Mesodermal cell (in vitro differentiated cells): Measurements from ENCODE around the gene METRN.
"Not testable (repeated sequence)": the region's sequence is repeated elsewhere in the genome, so short reads cannot be mapped to it uniquely, and the experiment has no call there.

Experiments
- H3K27ac ChIP-seq: 2 replicates; pipeline ENCODE4 v1.7.0; 2013; ENCODE audit warnings: mild to moderate bottlenecking, low read depth, low read length, moderate library complexity; ENCODE audit not compliant: severe bottlenecking
- H3K36me3 ChIP-seq: 2 replicates; pipeline ENCODE4 v1.7.1; 2013; ENCODE audit warnings: mild to moderate bottlenecking, low read length, moderate library complexity; ENCODE audit not compliant: control insufficient read depth, insufficient read depth
- H3K4me1 ChIP-seq: one replicate; pipeline ENCODE4 v1.7.1; 2013; ENCODE audit warnings: mild to moderate bottlenecking, low read length; ENCODE audit not compliant: insufficient read depth, control insufficient read depth, poor library complexity, severe bottlenecking
- H3K4me3 ChIP-seq: 2 replicates; pipeline ENCODE4 v1.7.0; 2013; ENCODE audit warnings: low read length, control low read depth, mild to moderate bottlenecking; ENCODE audit not compliant: insufficient read depth, poor library complexity, severe bottlenecking; ENCODE audit errors: extremely low read depth
- H3K9me3 ChIP-seq: 2 replicates; pipeline ENCODE4 v1.7.1; 2013; ENCODE audit warnings: mild to moderate bottlenecking, low read length, moderate library complexity; ENCODE audit not compliant: control insufficient read depth
- WGBS, 2 experiments: methylation state at CpG; one replicate each; pipeline ENCODE4 v1.1.5; 2013; ENCODE audit warnings: missing lambda C conversion rate in 2 of 2; ENCODE audit not compliant: insufficient coverage in 2 of 2; 5-methylcytosine and 5-hydroxymethylcytosine counted together

Gene METRN

GRCh38 chr16:745739-746138 lies 30.8 kb downstream of the METRN start:
- Histone ChIP-seq H3K27ac (no peak overlapping the region), H3K4me1 (no peaks in the 10 kb centered on the region), H3K9me3 (no peaks in the 10 kb centered on the region), H3K36me3 (no peaks in the 10 kb centered on the region), H3K4me3 (no peak overlapping the region)
- 5 to 7% methylated on average over 6 to 10 of the region's 14 CpGs for WGBS, 2 experiments

GRCh38 chr16:746637-747036 lies 31.7 kb downstream of the METRN start:
- H3K36me3 ChIP-seq: no peaks in the 10 kb centered on the region
- H3K4me3 ChIP-seq: no peak overlapping the region
- no peak overlapping the region for H3K27ac ChIP-seq
- H3K9me3 ChIP-seq: no peaks in the 10 kb centered on the region
- WGBS, 2 experiments: 90 to 94% methylated on average over 2 to 9 of the region's 13 CpGs
- no peaks in the 10 kb centered on the region for H3K4me1 ChIP-seq

- no peak overlapping the region for H3K4me3 ChIP-seq
- no peaks in the 10 kb centered on the region for H3K9me3 ChIP-seq
- 91% methylated on average over 30 to 35 of the region's 39 CpGs for WGBS, 2 experiments
- H3K36me3 ChIP-seq: no peaks in the 10 kb centered on the region
- no peaks in the 10 kb centered on the region for H3K4me1 ChIP-seq
- no peak overlapping the region for H3K27ac ChIP-seq
These were observed 33.2 kb downstream of the METRN start for GRCh38 chr16:747978-748746.

GRCh38 chr16:749010-749409 lies 34.1 kb downstream of the METRN start:
- H3K36me3 ChIP-seq: no peaks in the 10 kb centered on the region
- H3K4me3 ChIP-seq: no peak overlapping the region
- H3K9me3 ChIP-seq: no peaks in the 10 kb centered on the region
- no peak overlapping the region for H3K27ac ChIP-seq
- 92 to 96% methylated on average over 5 of the region's 6 CpGs for WGBS, 2 experiments
- no peaks in the 10 kb centered on the region for H3K4me1 ChIP-seq

- no peak overlapping the region for H3K4me3 ChIP-seq
- no peaks in the 10 kb centered on the region for H3K36me3 ChIP-seq
- H3K27ac ChIP-seq: no peak overlapping the region
- no peaks in the 10 kb centered on the region for H3K9me3 ChIP-seq
- 77 to 88% methylated on average over 8 to 9 of the region's 9 CpGs for WGBS, 2 experiments
- H3K4me1 ChIP-seq: no peaks in the 10 kb centered on the region
These were observed 35.6 kb downstream of the METRN start for GRCh38 chr16:750485-750884.

GRCh38 chr16:751152-752006 lies 36.5 kb downstream of the METRN start:
- 72 to 73% methylated on average over 28 to 31 of the region's 39 CpGs for WGBS, 2 experiments
- no peak overlapping the region for H3K4me3 ChIP-seq
- no peaks in the 10 kb centered on the region for H3K4me1 ChIP-seq
- H3K36me3 ChIP-seq: no peaks in the 10 kb centered on the region
- no peak overlapping the region for H3K27ac ChIP-seq
- H3K9me3 ChIP-seq: peaks cover 2% of the 10 kb centered on the region

GRCh38 chr16:752007-752312 lies 37.0 kb downstream of the METRN start:
- Histone ChIP-seq H3K27ac (no peak overlapping the region), H3K4me1 (no peaks in the 10 kb centered on the region), H3K9me3 (peaks cover 4% of the 10 kb centered on the region), H3K4me3 (no peak overlapping the region), H3K36me3 (no peaks in the 10 kb centered on the region)
- WGBS, 2 experiments: 28 to 34% methylated on average over 7 to 10 of the region's 10 CpGs

GRCh38 chr16:754121-754607 lies 39.2 kb downstream of the METRN start:
- WGBS, 2 experiments: 89 to 93% methylated on average over 10 to 11 of the region's 11 CpGs
- not testable (repeated sequence) for H3K27ac ChIP-seq, H3K4me3 ChIP-seq, H3K9me3 ChIP-seq, H3K36me3 ChIP-seq, H3K4me1 ChIP-seq

- Histone ChIP-seq H3K36me3 (no peaks in the 10 kb centered on the region), H3K27ac (no peak overlapping the region), H3K4me1 (no peaks in the 10 kb centered on the region), H3K9me3 (peaks cover 4% of the 10 kb centered on the region), H3K4me3 (no peak overlapping the region)
- 69 to 87% methylated on average over 5 to 7 of the region's 11 CpGs for whole genome bisulfite sequencing, 2 experiments
These were observed 39.7 kb downstream of the METRN start for GRCh38 chr16:754656-755055.

GRCh38 chr16:756428-756827 lies 41.5 kb downstream of the METRN start:
- Histone ChIP-seq H3K9me3 (peaks cover 4% of the 10 kb centered on the region), H3K36me3 (no peaks in the 10 kb centered on the region), H3K4me3 (no peak overlapping the region), H3K27ac (no peak overlapping the region), H3K4me1 (no peaks in the 10 kb centered on the region)
- 98 to 100% methylated on average over 4 of the region's 5 CpGs for WGBS, 2 experiments
